ENCODE results near the gene IRX2.

IRX2 gene

DNA sequence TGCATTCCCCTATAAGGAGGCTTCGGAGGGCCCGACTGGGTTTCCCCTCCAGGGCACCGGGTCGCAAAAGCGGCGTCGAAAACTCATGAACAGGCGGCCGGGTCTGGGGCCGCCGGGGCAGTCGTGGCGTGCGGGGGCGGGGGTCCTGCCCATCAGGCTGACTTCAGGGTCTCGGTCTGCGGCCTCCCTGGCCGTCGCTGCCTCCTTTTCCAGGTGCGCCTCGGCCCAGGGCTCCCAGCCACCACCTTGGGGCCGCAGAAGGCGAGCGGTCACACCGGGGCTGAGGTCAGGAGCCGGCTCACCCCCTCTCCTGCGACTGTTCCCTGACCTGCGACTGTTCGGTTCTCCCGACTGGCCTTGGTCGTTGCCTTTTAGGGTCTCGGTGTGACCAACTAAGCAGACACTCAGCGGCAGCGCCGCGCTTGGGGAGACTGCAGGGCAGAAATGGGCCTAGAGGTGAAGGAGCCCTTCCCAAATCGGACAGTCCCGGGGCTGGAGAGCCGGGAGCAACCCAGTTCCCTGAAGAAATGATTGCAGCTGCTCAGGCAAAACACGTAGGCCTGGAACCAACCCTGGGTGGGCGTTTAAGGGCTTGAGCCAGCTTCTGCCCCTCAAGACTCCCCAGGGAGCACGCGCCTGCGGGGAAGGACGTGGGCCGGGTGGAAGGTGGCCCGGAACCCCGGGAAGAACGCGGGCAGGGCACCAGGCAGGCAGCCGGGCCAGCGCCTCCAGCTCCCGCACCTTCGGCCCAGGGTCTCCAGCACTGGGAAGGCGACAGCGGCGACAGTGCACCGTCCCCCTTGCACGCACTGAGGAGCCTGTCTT, 11.2 kb downstream of the IRX2 start:
- no peak for DNase-seq (ENCODE audit: low read depth)

DNA sequence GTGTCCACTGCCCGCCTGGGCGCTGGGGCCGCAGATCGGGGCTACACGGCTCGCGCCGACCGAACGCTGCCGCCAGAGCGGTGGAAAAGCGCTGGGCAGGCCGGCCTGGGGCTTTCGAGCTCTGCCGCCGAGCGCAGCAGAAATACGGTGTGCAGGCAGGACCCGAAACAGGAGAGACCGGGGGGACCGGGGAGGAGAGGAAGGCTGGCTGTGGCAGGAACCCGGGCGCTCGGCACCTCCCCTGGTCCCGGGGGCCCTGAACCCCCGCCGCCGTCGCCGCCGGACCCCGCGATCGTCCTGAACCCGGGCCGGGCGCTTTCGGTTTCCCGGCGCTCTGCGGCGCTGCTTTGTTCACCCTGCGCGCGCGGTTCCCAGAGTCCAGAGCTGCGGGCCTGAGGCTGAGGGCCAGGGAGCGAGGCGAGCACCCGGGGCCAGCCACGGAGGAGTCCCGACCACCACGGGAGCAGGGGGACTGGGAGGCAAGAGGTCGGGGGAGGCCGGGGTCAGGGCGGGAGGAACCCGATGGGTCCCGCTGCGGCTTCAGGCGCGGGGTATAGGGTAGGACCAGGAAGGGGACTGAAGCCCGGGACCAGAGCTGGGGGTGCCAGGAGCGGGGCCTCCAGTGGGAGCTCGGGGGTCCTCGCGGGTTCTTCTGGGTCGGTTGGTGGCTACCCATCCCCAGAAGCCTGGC, 12.0 kb downstream of the IRX2 start:
- no peak for DNase-seq (ENCODE audit: low read depth)

DNA sequence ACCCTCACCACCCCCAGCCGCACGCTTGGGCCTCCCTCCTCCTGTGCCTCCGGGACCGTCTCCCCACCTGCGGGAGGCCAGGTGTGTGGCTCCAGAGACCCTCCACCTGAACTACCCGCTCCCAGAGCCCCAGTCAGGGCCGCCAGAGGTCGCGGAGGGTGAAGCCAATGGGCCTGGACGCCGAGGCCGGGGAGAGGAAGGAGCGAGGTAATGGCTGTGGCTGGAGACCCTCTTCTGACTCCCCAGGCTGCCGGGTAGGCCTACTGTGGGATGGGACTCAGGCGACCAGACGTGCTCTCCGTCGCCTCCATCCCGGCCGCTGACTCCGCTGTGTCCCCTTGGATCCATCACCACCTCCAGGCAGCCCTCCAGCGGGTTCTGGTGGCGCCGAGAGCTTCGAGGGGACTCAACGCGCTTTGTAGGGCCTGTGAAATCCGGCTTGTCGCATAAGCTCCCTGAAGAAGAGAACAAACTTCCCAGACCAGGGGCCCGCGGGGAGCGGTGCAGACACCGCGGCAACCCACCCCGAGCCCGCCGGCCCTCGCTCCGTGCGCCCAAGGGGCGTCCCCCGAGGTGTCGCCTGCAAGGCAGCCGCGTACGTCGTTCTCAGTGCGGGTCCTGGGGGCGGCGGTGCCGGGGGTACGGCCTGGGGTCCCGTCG, 12.6 kb downstream of the IRX2 start:
- no peak for DNase-seq (ENCODE audit: low read depth)

DNA sequence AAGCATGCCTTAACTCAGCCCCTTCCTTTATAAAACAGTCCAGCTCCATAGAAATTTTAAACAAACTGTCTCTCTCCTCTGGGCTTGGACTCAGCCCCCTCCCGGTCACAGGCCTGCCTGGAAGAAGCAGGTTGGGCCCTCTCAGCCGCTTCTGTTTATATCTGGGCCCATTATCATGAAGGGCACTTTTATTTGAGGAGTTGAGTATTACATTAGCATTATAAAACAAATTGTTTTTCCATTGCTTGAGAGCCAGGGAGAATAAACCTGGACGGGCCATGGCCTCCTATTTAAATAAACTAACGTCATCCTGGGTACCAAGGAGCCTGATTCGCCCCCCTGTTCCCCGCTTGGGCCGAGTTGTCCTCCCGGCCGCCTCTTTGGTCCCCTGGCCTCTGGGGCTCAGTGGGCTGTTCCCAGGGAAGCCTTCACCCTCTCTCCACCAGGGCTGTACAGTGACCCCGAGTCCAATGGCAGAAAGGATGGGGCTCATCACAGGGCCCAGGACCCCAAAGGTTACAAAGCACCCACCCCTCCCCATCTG, 13.2 kb downstream of the IRX2 start:
- DNase-seq (ENCODE audit: low read depth) = no peak

DNA sequence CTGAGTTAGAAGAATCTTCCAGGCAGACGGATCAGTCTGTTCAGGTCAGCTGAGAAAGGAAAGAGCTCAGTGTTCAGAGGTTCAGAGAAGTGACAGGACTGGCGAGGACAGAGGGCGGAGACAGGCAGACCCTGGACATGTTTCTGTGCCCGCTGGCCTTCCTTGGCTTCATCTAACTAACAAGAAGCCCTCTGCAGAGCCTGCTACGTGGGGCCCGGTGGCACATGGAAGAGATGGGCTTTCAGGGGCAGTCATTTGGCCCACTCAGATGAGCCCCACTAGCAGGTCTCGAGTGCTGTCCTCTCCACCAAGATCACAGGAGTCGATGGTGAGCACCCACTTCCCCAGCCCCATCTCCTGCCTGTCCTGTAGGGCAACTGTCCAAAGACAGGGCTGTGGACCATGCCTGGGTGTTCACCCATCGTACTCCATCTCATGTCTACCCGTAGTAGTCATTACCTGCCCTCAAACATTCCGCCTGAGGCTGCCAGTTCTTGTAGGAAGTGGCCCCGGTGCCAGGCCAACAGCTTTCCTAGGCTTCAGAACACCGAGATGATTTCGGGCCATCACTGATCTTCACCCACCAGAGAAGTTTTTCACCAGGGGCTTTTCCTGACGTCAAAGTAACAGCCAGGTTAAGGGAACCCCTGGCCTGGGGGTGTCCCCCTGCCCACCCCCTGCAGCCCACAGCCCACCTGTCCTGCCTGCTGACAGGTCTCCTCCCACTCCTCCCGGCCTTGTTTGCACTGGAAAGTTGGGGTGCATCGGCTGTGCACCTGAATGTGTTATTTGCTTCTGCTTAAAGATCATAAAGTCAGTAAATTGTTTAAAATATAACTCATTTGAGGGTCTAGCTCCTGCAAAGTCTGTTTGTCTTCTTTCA, 14.0 kb downstream of the IRX2 start:
- no peak for DNase-seq (ENCODE audit: low read depth)

DNA sequence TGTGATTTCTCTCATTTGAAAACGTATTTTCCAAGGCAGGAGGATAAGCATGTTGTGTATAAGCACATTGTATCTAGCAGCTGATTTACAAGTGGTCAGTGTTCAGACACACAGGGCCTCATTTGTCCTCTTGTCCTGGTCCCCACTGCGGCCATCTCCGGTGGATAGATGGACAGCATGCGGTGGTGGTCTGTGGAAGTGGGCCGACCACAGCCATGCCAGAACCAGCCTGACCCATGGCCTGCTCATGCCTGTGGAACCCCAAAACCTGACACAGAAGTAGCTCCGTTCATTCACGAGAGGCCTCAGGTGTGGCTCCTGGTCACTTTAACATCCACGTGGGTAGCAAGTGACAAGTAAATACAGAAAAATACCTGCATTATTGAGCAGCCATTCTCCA, 14.6 kb downstream of the IRX2 start:
- no peak for DNase-seq (ENCODE audit: low read depth)

DNA sequence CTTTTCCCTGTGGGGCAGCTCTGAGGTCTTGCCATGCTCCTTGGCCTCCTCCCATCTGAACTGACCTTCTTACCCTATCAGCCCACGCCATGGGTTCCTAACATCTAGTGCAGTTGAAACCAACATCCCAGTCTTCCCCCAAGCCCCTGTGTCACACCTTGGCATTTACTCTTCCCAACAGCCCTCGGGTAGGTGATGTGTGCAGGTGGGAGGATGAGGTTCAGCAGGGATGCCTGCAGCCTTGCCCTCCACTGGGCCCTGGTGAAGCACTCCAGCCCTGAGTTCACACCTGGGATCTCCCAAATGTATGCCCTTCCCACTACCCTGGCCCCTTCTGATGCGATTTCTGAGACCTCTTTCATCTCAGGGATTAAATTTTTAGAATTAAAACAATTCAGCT, 15.5 kb downstream of the IRX2 start:
- DNase-seq (ENCODE audit: low read depth) = no peak

DNA sequence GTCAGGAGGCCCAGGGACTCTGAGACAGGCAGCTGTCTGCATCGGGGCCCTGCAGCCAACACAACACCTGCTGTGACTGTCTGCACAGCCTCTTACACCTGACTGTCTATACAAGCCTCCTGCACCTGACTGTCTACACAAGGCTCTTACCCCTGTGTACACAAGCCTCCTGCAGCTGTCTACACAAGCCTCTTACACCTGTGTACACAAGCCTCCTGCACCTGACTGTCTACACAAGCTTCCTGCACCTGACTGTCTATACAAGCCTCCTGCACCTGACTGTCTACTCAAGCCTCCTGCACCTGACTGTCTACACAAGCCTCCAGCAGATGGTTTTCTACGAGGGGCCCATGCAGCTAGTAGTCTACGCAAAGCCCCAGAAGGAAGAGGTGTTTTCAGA, 18.6 kb downstream of the IRX2 start:
- DNase-seq (ENCODE audit: low read depth) = no peak

DNA sequence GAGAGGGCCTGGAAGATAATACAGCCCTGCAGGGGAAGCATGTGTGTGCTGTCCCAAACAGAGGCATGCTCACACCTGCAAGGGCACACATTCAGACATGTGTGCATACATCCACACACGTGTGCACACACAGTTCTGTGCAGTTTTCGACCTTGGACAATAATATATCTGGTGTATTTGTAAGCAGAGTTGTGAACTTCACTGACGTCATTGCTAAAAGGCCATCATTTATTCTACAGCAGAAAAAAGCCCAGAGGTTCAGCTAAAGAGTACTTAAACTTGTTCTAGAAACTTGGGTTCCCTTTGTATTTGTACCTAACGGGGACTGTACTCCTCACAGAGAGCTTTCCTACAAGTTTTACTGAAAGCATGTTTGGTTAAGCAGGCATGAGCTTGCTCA, 19.5 kb downstream of the IRX2 start:
- no peak for DNase-seq (ENCODE audit: low read depth)

DNA sequence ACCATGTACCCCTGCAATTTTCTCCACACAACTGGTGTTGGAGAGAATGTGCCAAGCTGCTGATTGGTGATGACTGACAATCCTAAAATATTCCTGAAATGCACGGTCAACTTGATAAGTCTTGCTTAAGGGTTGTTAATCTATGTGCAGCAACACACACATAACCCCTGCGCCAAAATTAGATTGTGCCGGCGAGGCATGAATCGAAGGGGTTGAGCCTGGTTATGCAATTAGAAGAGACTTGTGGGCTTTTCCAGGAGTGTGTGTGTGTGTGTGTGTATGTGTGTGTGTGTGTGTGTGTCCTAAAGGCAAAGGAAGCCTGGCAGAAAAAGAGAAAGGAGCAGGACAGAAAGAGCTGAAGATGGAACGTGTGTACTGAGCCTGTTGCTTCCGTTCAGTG, 22.3 kb downstream of the IRX2 start:
- DNase-seq (ENCODE audit: low read depth) = no peak

DNA sequence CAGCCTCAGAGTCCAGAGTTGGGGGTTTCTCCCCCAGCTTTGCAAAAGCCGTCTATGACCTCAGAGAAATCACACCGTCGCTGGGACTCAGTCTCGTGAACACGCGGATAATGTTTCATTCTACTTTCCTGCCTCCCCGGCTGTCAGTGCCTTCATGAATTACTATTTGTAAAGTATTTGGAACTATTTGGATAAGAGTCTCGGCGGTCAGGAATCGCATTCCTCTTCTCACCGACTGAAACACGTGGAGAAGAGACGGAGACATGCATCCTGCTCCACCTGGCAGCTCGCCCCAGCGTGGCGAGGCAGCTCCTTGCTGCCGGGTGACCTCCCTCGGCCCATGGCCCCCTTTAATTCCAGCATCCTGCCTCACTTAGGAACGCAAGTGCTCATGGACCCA, 23.9 kb downstream of the IRX2 start:
- no peak for DNase-seq (ENCODE audit: low read depth)

DNA sequence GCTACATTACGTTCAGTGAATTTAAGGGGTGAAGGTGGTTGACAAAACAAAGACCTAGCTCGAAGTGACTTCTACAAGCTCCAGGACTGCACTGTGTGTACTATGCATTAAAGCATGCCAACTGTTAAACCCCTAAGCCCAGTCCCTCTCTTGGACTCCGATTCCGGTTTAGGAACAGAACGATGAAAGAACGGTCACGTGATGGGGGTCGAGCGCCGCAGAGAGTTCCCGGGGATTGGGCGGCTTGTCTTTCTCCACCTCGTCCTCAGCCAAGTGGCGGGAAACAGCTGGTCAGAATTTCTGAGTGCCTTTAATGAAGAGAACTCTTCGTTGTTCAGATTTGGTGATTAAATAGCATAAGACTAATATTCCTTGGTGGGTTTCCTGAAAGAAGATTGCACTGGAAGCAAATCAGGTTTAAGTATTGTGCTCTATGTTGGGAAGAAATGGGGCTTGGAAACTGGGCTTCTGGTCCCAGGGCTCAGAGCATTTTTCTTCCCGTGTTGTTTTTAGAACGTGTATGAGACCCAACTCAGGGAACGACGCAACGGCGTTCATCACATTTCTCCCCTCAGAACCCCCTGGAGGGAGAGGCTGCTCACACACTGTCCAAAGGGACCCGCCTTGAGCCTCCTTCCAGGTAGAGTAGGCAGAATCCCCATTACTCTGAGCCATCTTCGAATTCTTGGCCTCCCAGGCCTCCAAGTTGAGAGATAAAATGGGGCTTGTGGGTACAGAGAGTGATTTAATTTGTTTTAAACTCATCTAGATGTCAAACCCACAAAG, 25.3 kb downstream of the IRX2 start:
- DNase-seq (ENCODE audit: low read depth) = no peak

DNA sequence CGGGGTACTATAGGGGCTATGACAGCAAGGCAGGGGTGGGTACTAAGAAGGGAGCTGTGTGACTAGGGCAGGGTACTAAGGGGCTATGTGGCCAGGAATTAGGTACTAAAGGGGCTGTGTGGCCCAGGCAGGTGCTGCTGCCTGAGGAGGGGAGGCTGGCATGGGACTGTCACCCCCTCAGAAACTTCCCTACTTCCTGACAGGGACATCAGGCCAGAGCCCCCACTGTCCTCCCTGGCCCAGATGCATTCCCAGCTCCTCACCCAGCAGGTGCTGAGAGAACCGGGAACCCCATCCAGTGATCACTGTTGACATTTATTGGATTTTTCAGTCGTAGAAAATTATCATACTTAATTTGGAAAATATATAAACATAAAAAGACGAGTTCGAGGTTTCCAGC, 26.6 kb downstream of the IRX2 start:
- DNase-seq (ENCODE audit: low read depth) = no peak

DNA sequence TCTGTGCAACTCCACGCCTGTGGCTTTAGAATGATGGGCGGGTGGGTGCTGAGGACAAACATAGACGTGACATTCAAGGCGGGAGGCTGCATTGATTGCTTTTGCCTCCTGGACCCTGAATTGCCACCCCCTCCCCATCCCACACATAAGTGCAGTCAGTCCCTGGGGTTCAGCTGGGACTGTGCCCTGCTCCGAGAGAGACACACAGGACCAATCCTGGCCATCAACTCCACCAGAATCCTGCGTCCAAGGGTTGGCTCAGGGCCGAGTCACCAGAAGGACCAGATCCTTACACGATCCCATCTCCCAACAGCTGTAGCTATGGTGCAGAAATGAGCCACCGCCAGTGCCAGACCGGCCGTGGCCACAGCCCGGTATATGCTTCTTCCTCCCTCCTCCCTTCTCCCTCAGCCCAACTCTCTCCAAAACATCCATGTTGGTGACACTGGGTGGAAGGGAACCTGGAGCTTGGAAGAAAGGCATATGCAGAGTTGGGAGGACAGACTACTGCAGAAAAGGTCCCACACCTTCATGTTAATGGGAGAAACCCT, 27.4 kb downstream of the IRX2 start:
- DNase-seq (ENCODE audit: low read depth) = no peak

DNA sequence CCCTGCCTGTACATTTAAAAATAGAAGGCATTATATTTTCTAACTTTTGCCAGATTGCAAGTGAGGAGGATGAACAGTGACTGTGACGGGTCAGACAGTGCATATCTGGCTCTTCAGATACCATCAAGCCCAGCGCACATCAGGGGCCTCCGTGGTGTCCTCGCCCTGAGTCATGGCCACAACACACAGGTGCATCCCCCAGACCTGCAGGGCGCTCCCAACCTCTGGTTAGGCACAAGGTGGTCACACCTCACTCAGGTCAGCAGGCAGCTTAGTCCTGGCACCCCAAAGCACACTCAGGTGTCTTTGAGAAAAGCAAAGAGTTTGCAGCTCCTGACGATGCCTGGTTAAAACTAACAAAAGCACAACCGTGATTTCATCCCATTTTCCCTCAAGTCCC, 28.6 kb downstream of the IRX2 start:
- DNase-seq (ENCODE audit: low read depth) = no peak

DNA sequence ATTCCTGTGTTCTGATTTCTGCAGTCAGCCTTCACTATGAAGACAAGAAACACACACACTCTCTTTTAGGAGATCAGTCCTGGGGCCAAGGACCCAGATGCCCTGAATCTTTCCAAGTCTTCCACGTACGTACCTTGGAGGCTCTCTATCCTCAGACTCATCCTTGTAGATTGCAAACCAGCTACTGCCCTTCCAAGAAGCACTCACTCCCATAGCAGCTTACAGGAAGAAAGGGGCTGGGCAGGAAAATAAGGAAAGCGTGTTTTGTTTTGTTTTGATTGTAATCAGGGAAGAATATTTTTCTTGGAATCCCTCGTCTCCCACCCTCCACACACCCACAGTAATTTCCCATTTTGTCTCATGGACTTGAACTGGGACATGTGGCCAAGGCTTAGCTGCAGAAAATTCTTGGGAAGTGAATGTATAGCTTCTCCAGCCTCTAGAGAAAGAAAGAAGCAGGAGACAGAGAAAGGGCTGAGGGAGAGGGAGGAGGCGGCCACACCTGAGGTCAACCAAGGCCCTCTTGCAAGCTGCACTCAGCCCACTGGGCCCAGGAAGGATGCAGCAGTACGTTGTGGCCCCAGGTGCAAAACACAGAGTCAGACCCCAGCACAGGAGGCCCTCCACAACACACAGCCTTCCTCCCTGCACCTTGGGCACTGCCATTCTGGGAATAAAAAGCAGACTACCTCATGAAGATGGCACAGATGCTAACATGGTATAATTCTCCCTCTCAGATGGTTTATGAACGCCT, 29.9 kb downstream of the IRX2 start:
- DNase-seq (ENCODE audit: low read depth) = no peak

DNA sequence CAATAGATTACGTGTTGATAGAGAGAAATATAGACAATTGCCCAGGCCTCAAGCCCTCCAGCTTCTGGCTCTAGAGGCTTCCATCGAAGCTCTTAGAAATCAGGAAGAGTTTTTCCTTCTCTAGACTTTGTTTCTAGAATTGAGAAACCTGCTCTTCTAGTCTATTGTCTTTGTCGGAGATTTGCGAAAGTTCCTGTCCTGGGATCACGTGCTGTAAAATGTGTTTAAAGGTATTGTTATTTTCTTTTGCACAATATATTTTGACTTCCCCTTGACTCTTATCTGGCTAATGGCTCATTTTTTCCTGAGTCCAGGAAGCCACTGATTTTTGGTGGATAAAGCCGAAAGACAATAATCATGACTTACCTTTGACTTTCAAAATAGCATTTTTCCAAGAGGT, 32.1 kb downstream of the IRX2 start:
- DNase-seq (ENCODE audit: low read depth) = no peak

DNA sequence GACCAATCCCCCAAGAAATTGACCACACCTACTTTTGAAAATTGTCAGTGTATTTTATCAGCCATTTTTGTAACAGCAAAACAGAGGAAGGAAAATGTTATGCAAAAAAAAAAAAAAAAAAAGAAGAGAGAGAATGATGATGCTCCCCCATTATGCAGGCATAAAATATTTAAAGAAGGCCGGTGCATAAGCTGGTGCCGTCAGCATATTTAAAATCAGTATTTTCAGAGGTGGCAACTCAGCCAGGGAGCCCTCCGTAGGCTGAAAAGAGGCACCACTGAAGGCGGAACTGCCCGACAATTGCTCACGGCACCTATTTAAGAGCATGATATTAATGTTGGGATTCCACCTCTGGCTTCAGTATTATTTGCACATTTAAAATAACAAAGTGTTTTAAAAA, 33.4 kb downstream of the IRX2 start:
- no peak for DNase-seq (ENCODE audit: low read depth)

DNA sequence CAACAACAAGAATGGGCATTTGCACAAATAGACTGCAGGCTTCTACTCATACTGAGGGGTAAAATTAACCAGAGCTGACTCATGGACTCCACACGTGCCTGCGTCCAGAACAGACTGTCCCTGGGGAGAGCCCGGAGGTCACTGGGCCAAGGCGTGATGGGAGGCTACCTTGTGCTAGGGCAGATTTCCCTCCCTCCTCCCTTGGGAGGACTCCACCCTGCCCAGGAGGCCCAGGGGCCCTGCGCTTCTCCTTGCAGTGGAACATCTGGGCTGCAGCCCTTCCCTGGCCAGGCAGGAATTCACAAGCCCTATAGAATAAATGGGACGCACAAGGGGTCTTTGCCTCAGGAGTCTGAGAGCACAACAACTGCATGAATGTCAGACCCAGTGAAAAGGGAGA, 35.6 kb downstream of the IRX2 start:
- DNase-seq (ENCODE audit: low read depth) = no peak

DNA sequence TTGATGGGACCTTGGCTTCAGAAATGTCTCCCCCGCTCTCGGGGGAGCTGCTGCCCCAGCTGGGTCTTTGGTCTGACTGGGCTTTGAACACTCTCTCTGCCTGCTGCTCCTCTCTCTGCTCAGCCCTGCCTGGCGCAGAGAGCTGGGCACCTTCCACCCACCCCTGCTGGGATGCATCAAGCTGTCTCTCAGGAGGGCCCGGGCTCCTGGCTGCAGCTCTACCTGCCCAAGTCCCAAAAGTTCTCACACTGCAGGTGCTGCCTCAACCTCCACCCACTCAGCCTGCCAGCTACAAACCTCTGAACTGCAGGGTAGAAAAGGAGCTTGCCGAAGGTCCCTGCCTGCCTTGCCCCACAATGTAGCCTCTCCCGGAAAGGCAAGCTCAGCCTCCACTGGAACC, 36.7 kb downstream of the IRX2 start:
- no peak for DNase-seq (ENCODE audit: low read depth)
